NCI-H1048 (cell line): Measurements from ENCODE around the gene TSPAN18.

ENCODE experiments used
- DNase-seq: peaks from one replicate; lab custom pipeline; 2025; lab: John Stamatoyannopoulos, UW

Gene TSPAN18

GRCh38 chr11:44887636-44888035, 160.9 kb downstream of the TSPAN18 start:
- no peak for DNase-seq

- no peak for DNase-seq
Observed at GRCh38 chr11:44889266-44889665, 162.5 kb downstream of the TSPAN18 start.

- no peak for DNase-seq
Observed at GRCh38 chr11:44892843-44893242, 166.1 kb downstream of the TSPAN18 start.

- no peak for DNase-seq
Observed at GRCh38 chr11:44893308-44893822, 166.6 kb downstream of the TSPAN18 start.

- DNase-seq = peak; percentile 63
Observed at GRCh38 chr11:44893846-44894617, 167.3 kb downstream of the TSPAN18 start.

- peak; percentile 16 for DNase-seq
Observed at GRCh38 chr11:44899959-44900358, 173.2 kb downstream of the TSPAN18 start.

- DNase-seq = no peak
Observed at GRCh38 chr11:44901120-44901633, 174.4 kb downstream of the TSPAN18 start.

- no peak for DNase-seq
Observed at GRCh38 chr11:44901786-44902185, 175.0 kb downstream of the TSPAN18 start.

GRCh38 chr11:44903035-44903434, 176.3 kb downstream of the TSPAN18 start:
- DNase-seq = no peak

- no peak for DNase-seq
Observed at GRCh38 chr11:44903518-44903917, 176.8 kb downstream of the TSPAN18 start.

- no peak for DNase-seq
Observed at GRCh38 chr11:44904261-44905020, 177.7 kb downstream of the TSPAN18 start.

- DNase-seq = no peak
Observed at GRCh38 chr11:44905131-44905866, 178.5 kb downstream of the TSPAN18 start.

GRCh38 chr11:44906649-44907048, 179.9 kb downstream of the TSPAN18 start:
- DNase-seq = no peak

GRCh38 chr11:44909557-44909956, 182.8 kb downstream of the TSPAN18 start:
- DNase-seq = no peak

GRCh38 chr11:44910591-44910990, 183.8 kb downstream of the TSPAN18 start:
- no peak for DNase-seq

GRCh38 chr11:44911029-44911814, 184.5 kb downstream of the TSPAN18 start:
- DNase-seq = peak; percentile 73

- no peak for DNase-seq
Observed at GRCh38 chr11:44912270-44912987, 185.7 kb downstream of the TSPAN18 start.

- peak; percentile 31 for DNase-seq
Observed at GRCh38 chr11:44913502-44913901, 186.7 kb downstream of the TSPAN18 start.

- no peak for DNase-seq
Observed at GRCh38 chr11:44914105-44914504, 187.3 kb downstream of the TSPAN18 start.

GRCh38 chr11:44915004-44915403, 188.2 kb downstream of the TSPAN18 start:
- no peak for DNase-seq

GRCh38 chr11:44915621-44916020, 188.9 kb downstream of the TSPAN18 start:
- DNase-seq = no peak
